ENCODE results near the gene DKK3. TPM values are rescaled to one million over a fixed set of nuclear protein-coding genes. Genes with fewer than 3 reads are reported as not detected.
A peak's percentile ranks its signal among the peaks of the same experiment; 100 is the strongest.

Gene DKK3
- total RNA-seq, 1 experiment from 2014 or later: 156 TPM

DNA sequence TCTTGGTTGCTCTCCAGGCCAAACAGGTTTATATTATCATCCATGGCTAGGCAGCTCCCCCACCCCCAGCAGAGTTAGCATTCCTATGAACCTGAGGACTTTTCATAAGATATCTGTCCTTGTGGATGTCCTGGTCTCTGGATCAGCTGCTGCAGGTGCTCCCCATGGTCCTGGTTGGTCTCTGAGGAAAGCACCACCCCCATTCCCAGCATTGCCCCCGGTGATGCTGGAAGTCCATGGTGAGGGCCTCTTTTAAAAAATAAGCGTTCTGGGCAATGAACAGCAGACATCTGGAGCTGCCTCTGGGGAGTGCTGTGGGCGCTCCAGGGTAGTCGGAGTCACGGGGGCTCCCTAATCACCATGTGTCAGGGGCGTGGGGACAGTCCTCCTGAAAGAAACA, 26.6 kb downstream of the DKK3 start:
- POLR2A ChIA-PET: interaction anchor here (1.1 kb wide), 1 partner anchor 15 kb away, joined by 3 read pairs; no protein-coding TSS in a partner anchor
- Mint-ChIP-seq H3K36me3 (ENCODE audit: insufficient read depth, unreplicated experiment) (peaks cover 55% of the 10 kb centered on the region), H3K27me3 (ENCODE audit: insufficient read depth, unreplicated experiment) (no peaks in the 10 kb centered on the region), H3K4me1 (ENCODE audit: low read depth, unreplicated experiment) (peaks cover 47% of the 10 kb centered on the region), H3K9me3 (ENCODE audit: unreplicated experiment) (peaks cover 6% of the 10 kb centered on the region), H3K4me3 (ENCODE audit: unreplicated experiment) (no peak overlapping the region), H3K27ac (ENCODE audit: unreplicated experiment) (no peak overlapping the region)
- Histone ChIP-seq H3K4me1 (peaks cover 17% of the 10 kb centered on the region), H3K9me3 (no peaks in the 10 kb centered on the region), H3K4me3 (ENCODE audit: low read depth, low read length) (no peak overlapping the region), H3K36me3 (ENCODE audit: control insufficient read depth, insufficient read depth, low read length) (peaks cover 4% of the 10 kb centered on the region; the same call in 1 of the 2 replicates), H3K27me3 (replicated peaks; ENCODE audit: control insufficient read depth, insufficient read depth, low read length) (no peaks in the 10 kb centered on the region)
- CTCF ChIA-PET: no interaction called here
- no TSS peak for BruUV-seq (replicated peaks)
- TF ChIP-seq, protein P1, sequence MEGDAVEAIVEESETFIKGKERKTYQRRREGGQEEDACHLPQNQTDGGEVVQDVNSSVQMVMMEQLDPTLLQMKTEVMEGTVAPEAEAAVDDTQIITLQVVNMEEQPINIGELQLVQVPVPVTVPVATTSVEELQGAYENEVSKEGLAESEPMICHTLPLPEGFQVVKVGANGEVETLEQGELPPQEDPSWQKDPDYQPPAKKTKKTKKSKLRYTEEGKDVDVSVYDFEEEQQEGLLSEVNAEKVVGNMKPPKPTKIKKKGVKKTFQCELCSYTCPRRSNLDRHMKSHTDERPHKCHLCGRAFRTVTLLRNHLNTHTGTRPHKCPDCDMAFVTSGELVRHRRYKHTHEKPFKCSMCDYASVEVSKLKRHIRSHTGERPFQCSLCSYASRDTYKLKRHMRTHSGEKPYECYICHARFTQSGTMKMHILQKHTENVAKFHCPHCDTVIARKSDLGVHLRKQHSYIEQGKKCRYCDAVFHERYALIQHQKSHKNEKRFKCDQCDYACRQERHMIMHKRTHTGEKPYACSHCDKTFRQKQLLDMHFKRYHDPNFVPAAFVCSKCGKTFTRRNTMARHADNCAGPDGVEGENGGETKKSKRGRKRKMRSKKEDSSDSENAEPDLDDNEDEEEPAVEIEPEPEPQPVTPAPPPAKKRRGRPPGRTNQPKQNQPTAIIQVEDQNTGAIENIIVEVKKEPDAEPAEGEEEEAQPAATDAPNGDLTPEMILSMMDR (IDR thresholded peaks at IDR 0.05; ENCODE audit: insufficient read depth in 1 of 2, low read depth in 1 of 2, low read length in 1 of 2, severe bottlenecking in 1 of 2, unreplicated experiment in 1 of 2): no peak
- intact Hi-C loops (cut with micrococcal nuclease; ENCODE audit: unreplicated experiment): no loop called here
- DNase-seq: no peak

DNA sequence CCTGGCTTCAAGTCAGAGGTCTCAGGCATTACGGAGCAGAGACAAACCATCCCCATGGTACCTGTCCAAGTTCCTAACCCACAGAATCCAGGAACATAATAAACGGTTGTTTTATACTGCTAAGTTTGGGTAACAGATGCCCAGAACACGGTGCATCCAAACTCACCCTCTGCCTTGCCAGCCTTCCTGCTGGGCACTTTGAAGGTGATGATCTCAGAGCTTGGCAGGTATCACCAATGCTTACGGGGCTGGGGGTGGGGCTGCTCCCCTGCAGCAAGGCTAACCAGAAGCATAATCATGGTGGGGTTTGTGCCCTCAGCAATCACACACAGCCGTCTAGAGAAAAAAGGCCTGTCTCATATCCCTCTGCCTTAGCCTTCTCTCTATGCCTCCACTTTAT, 27.1 kb downstream of the DKK3 start:
- ChIA-PET POLR2A (interaction anchor here (1.1 kb wide), 1 partner anchor 14 kb away, joined by 3 read pairs; no protein-coding TSS in a partner anchor), CTCF (no interaction called here)
- H3K9me3 Mint-ChIP-seq (ENCODE audit: unreplicated experiment): peaks cover 6% of the 10 kb centered on the region
- peaks cover 47% of the 10 kb centered on the region for H3K4me1 Mint-ChIP-seq (ENCODE audit: low read depth, unreplicated experiment)
- intact Hi-C loops (cut with micrococcal nuclease; ENCODE audit: unreplicated experiment): no loop called here
- H3K36me3 ChIP-seq (ENCODE audit: control insufficient read depth, insufficient read depth, low read length): peaks cover 4% of the 10 kb centered on the region; the same call in 1 of the 2 replicates
- H3K27me3 ChIP-seq (replicated peaks; ENCODE audit: control insufficient read depth, insufficient read depth, low read length): no peaks in the 10 kb centered on the region
- no peak for DNase-seq
- TF ChIP-seq, protein P1 (IDR thresholded peaks at IDR 0.05; ENCODE audit: insufficient read depth in 1 of 2, low read depth in 1 of 2, low read length in 1 of 2, severe bottlenecking in 1 of 2, unreplicated experiment in 1 of 2): no peak
- H3K4me3 ChIP-seq (ENCODE audit: low read depth, low read length): no peak overlapping the region
- H3K4me1 ChIP-seq: peaks cover 19% of the 10 kb centered on the region
- H3K4me3 Mint-ChIP-seq (ENCODE audit: unreplicated experiment): no peak overlapping the region
- H3K36me3 Mint-ChIP-seq (ENCODE audit: insufficient read depth, unreplicated experiment): peaks cover 55% of the 10 kb centered on the region
- no TSS peak for BruUV-seq (replicated peaks)
- H3K9me3 ChIP-seq: no peaks in the 10 kb centered on the region
- no peak overlapping the region for H3K27ac Mint-ChIP-seq (ENCODE audit: unreplicated experiment)
- no peaks in the 10 kb centered on the region for H3K27me3 Mint-ChIP-seq (ENCODE audit: insufficient read depth, unreplicated experiment)

DNA sequence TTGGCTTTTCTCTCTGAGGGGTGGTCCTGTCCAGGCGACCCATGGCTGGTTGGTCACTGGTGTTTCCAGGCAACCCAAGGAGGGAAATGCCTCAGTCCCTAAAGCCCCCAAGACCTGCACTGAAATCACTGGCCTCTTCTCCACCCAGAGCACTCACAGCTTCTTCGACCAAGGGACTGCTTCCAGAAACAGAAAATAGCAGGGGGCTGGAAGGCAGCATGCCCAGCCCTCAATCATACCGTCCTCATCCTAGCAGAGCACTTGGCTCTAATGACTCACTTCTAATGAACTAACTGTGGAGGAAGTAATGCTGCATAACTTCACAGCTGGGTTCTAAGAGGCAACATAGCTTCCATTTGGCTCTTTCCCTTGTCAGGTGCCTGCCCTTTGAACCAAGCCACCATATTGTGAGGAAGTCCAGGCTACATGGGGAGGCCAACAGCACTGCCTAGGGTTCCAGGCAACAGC, 27.6 kb downstream of the DKK3 start:
- POLR2A ChIA-PET: interaction anchor here (0.6 kb wide), 1 partner anchor 12 kb away, joined by 5 read pairs; no protein-coding TSS in a partner anchor
- TF ChIP-seq, protein P1 (IDR thresholded peaks at IDR 0.05; ENCODE audit: insufficient read depth in 1 of 2, low read depth in 1 of 2, low read length in 1 of 2, severe bottlenecking in 1 of 2, unreplicated experiment in 1 of 2): no peak
- intact Hi-C loops (cut with micrococcal nuclease; ENCODE audit: unreplicated experiment): no loop called here
- Histone ChIP-seq H3K27me3 (replicated peaks; ENCODE audit: control insufficient read depth, insufficient read depth, low read length) (no peaks in the 10 kb centered on the region), H3K4me1 (peaks cover 23% of the 10 kb centered on the region), H3K36me3 (ENCODE audit: control insufficient read depth, insufficient read depth, low read length) (peaks cover 4% of the 10 kb centered on the region; the same call in 1 of the 2 replicates), H3K4me3 (ENCODE audit: low read depth, low read length) (no peak overlapping the region), H3K9me3 (no peaks in the 10 kb centered on the region)
- no peak for DNase-seq
- H3K9me3 Mint-ChIP-seq (ENCODE audit: unreplicated experiment): peaks cover 6% of the 10 kb centered on the region
- no peaks in the 10 kb centered on the region for H3K27me3 Mint-ChIP-seq (ENCODE audit: insufficient read depth, unreplicated experiment)
- no peak overlapping the region for H3K4me3 Mint-ChIP-seq (ENCODE audit: unreplicated experiment)
- H3K36me3 Mint-ChIP-seq (ENCODE audit: insufficient read depth, unreplicated experiment): peaks cover 55% of the 10 kb centered on the region
- no TSS peak for BruUV-seq (replicated peaks)
- H3K4me1 Mint-ChIP-seq (ENCODE audit: low read depth, unreplicated experiment): peaks cover 52% of the 10 kb centered on the region
- peak overlapping the region; percentile 69 for H3K27ac Mint-ChIP-seq (ENCODE audit: unreplicated experiment)
- CTCF ChIA-PET: no interaction called here
